ENCODE results near the gene CTXN1.
"Not testable (repeated sequence)": the region's sequence is repeated elsewhere in the genome, so short reads cannot be mapped to it uniquely, and the experiment has no call there.

Gene CTXN1

GRCh38 chr19:7947939-7948338 lies 22.0 kb upstream of the CTXN1 start:
- no peak for DNase-seq (ENCODE audit: low read depth in 3 of 3)

GRCh38 chr19:7944177-7944761 lies 18.3 kb upstream of the CTXN1 start:
- DNase-seq (ENCODE audit: low read depth in 3 of 3) = peak; percentile 69 to 87 (median 87)

GRCh38 chr19:7943444-7944176 lies 17.7 kb upstream of the CTXN1 start, which contains the start of gene TIMM44:
Gene TIMM44, minus strand, starts transcription at chr19:7943666. Its CDS starts 15 bp downstream, at chr19:7943651.
- peak; percentile 98 to 99 (median 98) for DNase-seq (ENCODE audit: low read depth in 3 of 3)

- no peak for DNase-seq (ENCODE audit: low read depth in 3 of 3)
Observed at GRCh38 chr19:7942981-7943443, 17.1 kb upstream of the CTXN1 start.

GRCh38 chr19:7941895-7942596 lies 16.1 kb upstream of the CTXN1 start:
- DNase-seq (ENCODE audit: low read depth in 3 of 3) = no peak

- DNase-seq (ENCODE audit: low read depth in 3 of 3) = no peak
Observed at GRCh38 chr19:7940841-7941240, 14.9 kb upstream of the CTXN1 start.

- no peak for DNase-seq (ENCODE audit: low read depth in 3 of 3)
Observed at GRCh38 chr19:7934766-7935165, 8.8 kb upstream of the CTXN1 start.

- no peak for DNase-seq (ENCODE audit: low read depth in 3 of 3)
Observed at GRCh38 chr19:7933828-7934725, 8.1 kb upstream of the CTXN1 start.

GRCh38 chr19:7933411-7933810 lies 7.5 kb upstream of the CTXN1 start:
- DNase-seq (ENCODE audit: low read depth in 3 of 3) = no peak

- DNase-seq (ENCODE audit: low read depth in 3 of 3) = no peak
Observed at GRCh38 chr19:7932930-7933300, 7.0 kb upstream of the CTXN1 start.

- DNase-seq (ENCODE audit: low read depth in 3 of 3) = no peak
Observed at GRCh38 chr19:7932276-7932929, 6.5 kb upstream of the CTXN1 start.

GRCh38 chr19:7931221-7932061 lies 5.5 kb upstream of the CTXN1 start:
- no peak for DNase-seq (ENCODE audit: low read depth in 3 of 3)

GRCh38 chr19:7930765-7931164 lies 4.8 kb upstream of the CTXN1 start:
- no peak for DNase-seq (ENCODE audit: low read depth in 3 of 3)

- DNase-seq (ENCODE audit: low read depth in 3 of 3) = not testable (repeated sequence)
Observed at GRCh38 chr19:7930030-7930429, 4.1 kb upstream of the CTXN1 start.

GRCh38 chr19:7928741-7929701 lies 3.1 kb upstream of the CTXN1 start:
- DNase-seq (ENCODE audit: low read depth in 3 of 3) = peak in 1 of 3 experiments; percentile 59

- no peak for DNase-seq (ENCODE audit: low read depth in 3 of 3)
Observed at GRCh38 chr19:7928334-7928706, 2.4 kb upstream of the CTXN1 start.

GRCh38 chr19:7927605-7928333 lies 1.8 kb upstream of the CTXN1 start:
- no peak for DNase-seq (ENCODE audit: low read depth in 3 of 3)
